Measurements from ENCODE around the gene NPDC1. TPM values are rescaled to one million over a fixed set of nuclear protein-coding genes. Genes with fewer than 3 reads are reported as not detected.

NPDC1 gene
- total and polyA plus RNA-seq, 2 of the 8 experiments (the other 6 are each of a cell fraction or from before 2014, with no cell fraction given): 26.2 to 44.1 TPM

- Histone ChIP-seq H2BK5ac (ENCODE audit: low read depth, low read length) (no peak overlapping the region), H3K27ac (ENCODE audit: low read depth, low read length) (no peak overlapping the region), H3K27me3 (replicated peaks in 1 of 4; ENCODE audit: control insufficient read depth in 3 of 4, extremely low read depth in 1 of 4, insufficient read depth in 3 of 4, low read length in 3 of 4) (peaks cover 10 to 52% (median 41%) of the 10 kb centered on the region in 4 experiments), H3K56ac (replicated peaks; ENCODE audit: insufficient read length, low read depth, low read length) (no peak overlapping the region), H4K91ac (replicated peaks; ENCODE audit: insufficient read length, low read length) (no peak overlapping the region), H3K4me1 (replicated peaks in 1 of 4; ENCODE audit: control insufficient read depth in 3 of 4, insufficient read depth in 4 of 4, low read length in 3 of 4) (peaks cover 0 to 18% (median 11%) of the 10 kb centered on the region in 4 experiments; a peak in 5 of 7 replicates), H3K4me3 (ENCODE audit: extremely low read depth in 1 of 4, insufficient read depth in 2 of 4, low read depth in 3 of 4, low read length in 4 of 4) (peak overlapping the region in 1 of 4 experiments; percentile 65; a peak in 2 of 8 replicates), H4K8ac (ENCODE audit: extremely low read depth, insufficient read depth, low read length) (no peak overlapping the region), H3K23me2 (ENCODE audit: low read depth, low read length) (peaks cover 9% of the 10 kb centered on the region; the same call in 1 of the 2 replicates), H2BK120ac (replicated peaks; ENCODE audit: low read depth, low read length) (no peak overlapping the region), H2AK5ac (ENCODE audit: low read depth, low read length) (peak overlapping the region; percentile 75; the same call in 1 of the 2 replicates), H3K14ac (ENCODE audit: insufficient read length) (no peak overlapping the region), H3K4me2 (ENCODE audit: insufficient read depth in 1 of 2, low read depth in 2 of 2, low read length in 2 of 2) (peak overlapping the region; percentile 62 to 65; a peak in 3 of 4 replicates), H3K18ac (ENCODE audit: extremely low read depth, low read length) (no peak overlapping the region; the same call in 1 of the 2 replicates), H4K20me1 (replicated peaks in 1 of 2; ENCODE audit: control insufficient read depth in 1 of 2, insufficient read depth in 2 of 2, low read length in 2 of 2) (peaks cover 0 to 2% of the 10 kb centered on the region in 2 experiments), H2BK12ac (ENCODE audit: low read depth, low read length) (peak overlapping the region; percentile 75; the same call in 1 of the 2 replicates), H3K79me1 (ENCODE audit: low read depth, low read length) (no peaks in the 10 kb centered on the region), H3K36me3 (ENCODE audit: control insufficient read depth in 2 of 4, insufficient read depth in 4 of 4, low read length in 3 of 4) (no peaks in the 10 kb centered on the region), H3K4ac (replicated peaks; ENCODE audit: insufficient read length, low read depth, low read length) (no peak overlapping the region), H3K9me3 (ENCODE audit: insufficient read depth in 2 of 2, low read depth in 1 of 2, low read length in 1 of 2) (no peaks in the 10 kb centered on the region), H3K23ac (ENCODE audit: insufficient read length) (no peak overlapping the region), H4K5ac (ENCODE audit: insufficient read length, low read depth, low read length) (no peak overlapping the region), H3K9ac (replicated peaks in 1 of 4; ENCODE audit: extremely low read depth in 1 of 4, low read depth in 3 of 4, low read length in 3 of 4) (no peak overlapping the region), H2BK20ac (ENCODE audit: low read length) (no peak overlapping the region), H3K79me2 (ENCODE audit: control insufficient read depth in 1 of 2, insufficient read depth in 2 of 2, low read length in 2 of 2) (no peaks in the 10 kb centered on the region), H2AFZ (ENCODE audit: low read length) (no peak overlapping the region), H2BK15ac (ENCODE audit: low read length) (peak overlapping the region; percentile 88; the same call in 1 of the 2 replicates)
- POLR2A ChIA-PET (ENCODE audit: partially characterized antibody): interaction anchor here (0.9 to 1.4 kb wide), 5 partner anchors 9 to 20 kb away, joined by 3 to 5 read pairs (median 3); partner anchors contain the start of gene SAPCD2
- WGBS, 2 experiments (ENCODE audit: extremely low coverage in 1 of 2, insufficient coverage in 1 of 2, insufficient read length in 1 of 2, insufficient replicate concordance in 2 of 2, low coverage in 1 of 2, low lambda C conversion rate in 2 of 2, missing lambda C conversion rate in 1 of 2): 88% methylated on average over 10 of the region's 17 CpGs; no CpG with 5 or more reads in 1 of the 2 experiments
- FAIRE-seq: no peak
- CTCF ChIA-PET (ENCODE audit: partially characterized antibody): interaction anchor here (0.6 to 8.6 kb wide), 12 partner anchors 8 to 508 kb away, joined by 3 to 156 read pairs (median 4); partner anchors contain the start of genes NPDC1, RNF224 and SAPCD2
- no peak for DNase-seq (ENCODE audit: low read depth in 1 of 2, low spot score in 2 of 2)
- TF ChIP-seq SP1 (IDR thresholded peaks at IDR 0.05; ENCODE audit: low read depth, low read length) (no peak), PHF8 (conservative IDR thresholded peaks at IDR 0.05; ENCODE audit: low read depth, low read length) (no peak), SP2 (IDR thresholded peaks at IDR 0.05; ENCODE audit: low read length) (no peak), ATF2 (IDR thresholded peaks at IDR 0.05; ENCODE audit: low read length) (no peak), POLR2A (IDR thresholded peaks at IDR 0.05; ENCODE audit: control extremely low read depth in 1 of 2, low read depth in 2 of 2, low read length in 2 of 2) (no peak), RAD21 (IDR thresholded peaks at IDR 0.05 in 1 of 2, conservative IDR thresholded peaks at IDR 0.05 in 1 of 2; ENCODE audit: low read depth in 2 of 2, low read length in 2 of 2) (no peak), CREB1 (IDR thresholded peaks at IDR 0.05) (no peak), SP4 (IDR thresholded peaks at IDR 0.05; ENCODE audit: low read length) (no peak), KDM4A (IDR thresholded peaks at IDR 0.05; ENCODE audit: low read depth, low read length, severe bottlenecking) (no peak), ASH2L (IDR thresholded peaks at IDR 0.05; ENCODE audit: low read length) (no peak), CBX5 (IDR thresholded peaks at IDR 0.05; ENCODE audit: low read depth, low read length) (no peak), HDAC2 (IDR thresholded peaks at IDR 0.05; ENCODE audit: borderline replicate concordance in 1 of 2, low read depth in 2 of 2, low read length in 2 of 2) (no peak)
These were observed 9.0 kb upstream of the NPDC1 start for GRCh38 chr9:137054932-137055384.
